ENCODE measurements around the gene BBOF1. TPM values are rescaled to one million over a fixed set of nuclear protein-coding genes. Genes with fewer than 3 reads are reported as not detected.

Gene BBOF1
- total RNA-seq, 1 donor from 2014 or later: 0.82 TPM

Other genes with a start within 250 kb of the BBOF1 start
- gene PTGR2, start 167.5 kb upstream of the BBOF1 start, total RNA-seq: 1.4 and 1.6 TPM in 2 replicates
- gene ZNF410, start 132.5 kb upstream of the BBOF1 start, total RNA-seq: 77.5 and 82.9 TPM in 2 replicates
- 0.57 and 0.68 TPM in 2 replicates for gene FAM161B, start 69.3 kb upstream of the BBOF1 start, total RNA-seq
- gene COQ6, start 69.0 kb upstream of the BBOF1 start, total RNA-seq: 17.2 and 17.8 TPM in 2 replicates
- 9.9 and 11.5 TPM in 2 replicates for gene ENTPD5, start 61 bp upstream of the BBOF1 start, total RNA-seq
- gene ALDH6A1, start 65.1 kb downstream of the BBOF1 start, total RNA-seq: 14.8 and 17.6 TPM in 2 replicates
- gene LIN52, start 65.6 kb downstream of the BBOF1 start, total RNA-seq: 16.7 and 19.0 TPM in 2 replicates
- gene VSX2, start 220.1 kb downstream of the BBOF1 start, total RNA-seq: not detected in 2 replicates